Femur (tissue), 1 donor: Measurements from ENCODE around the gene PGC.
"Not testable (repeated sequence)": the region's sequence is repeated elsewhere in the genome, so short reads cannot be mapped to it uniquely, and the experiment has no call there.

Experiments
- DNase-seq: peaks from one replicate; pipeline ENCODE4 v3.0.0-alpha.2; 2017

Gene PGC

DNA sequence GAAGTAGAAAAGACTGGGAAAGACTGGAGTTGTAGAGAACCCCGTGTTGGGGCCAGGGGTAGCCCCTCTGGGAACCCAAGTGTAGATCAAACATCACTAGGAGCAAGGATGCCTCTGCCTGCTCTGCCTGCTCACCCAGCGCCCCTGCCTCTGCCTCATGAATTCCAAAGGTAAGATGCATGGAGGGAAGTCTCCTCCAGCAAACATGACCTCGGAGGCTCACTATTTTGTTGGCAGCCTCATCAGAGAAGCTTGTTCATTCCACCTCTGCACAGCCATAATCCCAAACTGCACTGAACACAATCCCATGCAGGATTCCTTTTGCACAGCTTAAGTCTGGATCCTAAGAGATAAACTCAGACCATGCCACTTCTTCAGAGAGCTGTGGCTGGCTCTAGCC is 27.6 kb upstream of the PGC start:
- DNase-seq = no peak

DNA sequence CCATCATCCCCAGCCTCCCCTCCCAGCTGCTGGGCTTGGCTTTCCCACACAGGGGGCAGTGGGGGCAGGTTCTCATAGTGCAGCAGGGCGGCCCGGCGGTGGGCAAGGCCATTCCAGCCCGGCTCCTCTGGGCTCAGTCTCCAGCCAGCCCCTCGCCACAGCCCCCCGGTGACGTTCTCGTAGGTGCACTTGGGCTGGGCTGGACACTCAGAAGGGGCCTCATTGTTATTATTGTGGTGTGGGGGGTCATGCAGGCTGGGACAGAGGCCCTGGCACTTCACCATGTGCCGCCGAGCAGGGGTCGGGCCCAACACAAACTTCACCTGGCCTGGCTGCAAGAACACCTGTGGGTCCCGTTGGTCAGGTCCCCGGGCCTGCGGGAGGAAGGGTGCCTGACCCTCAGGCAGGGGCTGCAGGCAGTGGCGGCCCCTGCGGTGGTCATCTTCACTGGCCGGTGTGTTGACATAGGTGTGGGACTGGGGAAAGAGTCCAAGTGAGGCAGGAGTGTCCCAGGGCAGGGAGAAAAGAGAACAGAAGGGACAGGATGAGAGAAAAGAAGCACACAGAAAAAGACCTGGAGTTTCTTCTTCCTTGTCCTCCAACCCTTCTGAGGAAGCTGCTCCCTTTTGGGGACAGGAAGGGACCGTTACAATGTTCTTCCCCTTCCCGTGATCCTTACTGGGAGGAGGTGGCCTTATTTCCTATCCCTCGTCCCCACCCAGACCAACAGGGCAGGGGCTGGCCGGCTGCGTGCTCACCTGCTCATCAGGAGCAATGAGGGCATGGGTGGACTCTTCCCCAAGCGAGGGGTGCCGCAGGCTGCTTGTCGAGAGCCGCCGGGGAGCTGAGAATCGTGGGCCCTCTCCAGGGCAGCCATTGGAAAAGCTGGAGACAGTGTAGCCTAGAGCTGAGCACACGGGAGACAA is 24.1 kb upstream of the PGC start:
- no peak for DNase-seq

DNA sequence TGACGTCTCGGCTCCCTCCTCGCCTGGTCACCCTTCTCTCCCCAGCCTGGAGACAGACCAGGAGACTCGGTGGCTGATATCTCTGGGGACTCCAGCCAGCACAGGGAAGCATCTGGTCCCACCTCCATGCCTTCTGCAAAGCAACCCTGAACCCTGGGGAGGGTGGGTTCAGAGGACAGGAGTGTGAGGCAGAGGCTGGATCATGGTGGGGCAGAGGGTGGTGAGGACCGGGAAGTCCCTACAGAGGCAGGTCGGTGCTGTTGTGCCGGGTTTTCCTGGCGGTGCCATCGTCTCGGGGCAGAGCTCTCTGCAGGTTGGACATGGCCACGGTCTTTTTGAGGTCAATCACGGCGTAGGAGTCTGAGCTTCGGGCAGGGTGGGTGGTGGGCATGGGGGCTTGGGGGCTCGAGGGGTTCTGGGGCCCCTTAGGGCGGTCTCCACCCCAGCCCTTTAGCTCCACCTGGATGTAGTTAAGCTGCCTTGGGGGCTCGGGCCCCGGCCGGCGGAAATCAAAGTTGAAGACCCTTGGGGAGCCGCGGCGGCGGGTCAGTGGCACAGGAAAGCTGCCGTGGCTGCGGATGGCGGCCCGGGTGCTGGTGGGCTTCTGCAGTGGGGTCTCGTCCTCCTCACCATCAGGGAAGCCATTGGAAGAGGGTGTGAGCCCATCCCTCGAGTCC is 23.3 kb upstream of the PGC start:
- DNase-seq = no peak

DNA sequence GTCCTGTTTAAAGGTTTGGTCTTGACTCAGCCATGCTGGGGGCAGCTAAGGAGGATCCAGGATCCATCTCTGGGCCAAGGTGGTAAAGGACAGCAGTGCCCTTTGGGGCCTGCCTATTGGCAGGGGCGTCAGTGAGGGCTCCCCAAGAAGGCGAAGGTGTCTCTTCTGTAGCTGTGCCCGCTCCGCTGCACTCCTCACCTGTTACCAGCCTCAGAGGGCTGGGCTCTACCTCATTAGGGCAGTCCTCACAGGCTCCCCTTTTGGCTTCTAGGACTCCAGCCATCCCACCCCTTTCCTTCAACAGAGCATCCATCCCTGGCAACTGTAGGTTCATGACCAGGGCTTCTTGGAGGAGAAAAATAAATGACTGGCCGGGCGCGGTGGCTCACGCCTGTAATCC is 22.2 kb upstream of the PGC start:
- no peak for DNase-seq

DNA sequence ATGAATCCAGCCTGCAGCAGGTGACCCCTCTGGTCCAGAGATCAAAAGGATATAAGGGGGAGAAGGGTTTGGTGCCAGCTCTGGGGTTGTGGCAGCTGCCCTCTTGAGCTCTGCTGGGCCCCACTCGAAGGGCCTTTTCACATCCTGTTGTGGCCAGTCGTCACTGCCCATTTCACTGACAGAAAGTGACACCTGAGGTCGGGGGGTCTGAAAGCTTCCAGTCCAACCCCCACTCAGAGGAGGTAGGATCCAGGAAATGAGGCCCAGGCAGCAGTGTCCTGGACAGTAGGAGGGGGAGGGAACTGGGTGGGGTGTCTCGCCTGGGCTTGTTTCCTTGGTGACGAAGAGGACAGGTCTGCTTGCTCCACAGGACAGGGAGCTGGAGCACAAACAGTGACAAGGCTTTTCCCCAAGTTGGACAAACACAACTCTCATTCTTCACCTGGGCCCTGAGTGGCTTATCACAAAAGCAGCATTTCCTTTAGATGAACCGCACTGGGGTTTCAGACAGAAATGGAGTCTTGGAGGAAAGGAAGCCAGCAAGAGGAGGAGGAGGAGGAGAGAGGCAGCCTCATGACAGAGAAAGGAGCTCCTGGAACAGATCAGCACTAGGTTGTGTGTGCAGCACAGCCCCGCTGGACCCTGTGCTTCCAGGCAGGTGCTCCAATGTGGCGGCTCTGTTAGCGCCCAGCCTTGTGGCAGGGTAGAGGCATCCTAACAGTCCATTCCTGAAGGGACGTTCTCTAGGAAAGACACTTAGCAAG is 21.5 kb upstream of the PGC start:
- DNase-seq = no peak

DNA sequence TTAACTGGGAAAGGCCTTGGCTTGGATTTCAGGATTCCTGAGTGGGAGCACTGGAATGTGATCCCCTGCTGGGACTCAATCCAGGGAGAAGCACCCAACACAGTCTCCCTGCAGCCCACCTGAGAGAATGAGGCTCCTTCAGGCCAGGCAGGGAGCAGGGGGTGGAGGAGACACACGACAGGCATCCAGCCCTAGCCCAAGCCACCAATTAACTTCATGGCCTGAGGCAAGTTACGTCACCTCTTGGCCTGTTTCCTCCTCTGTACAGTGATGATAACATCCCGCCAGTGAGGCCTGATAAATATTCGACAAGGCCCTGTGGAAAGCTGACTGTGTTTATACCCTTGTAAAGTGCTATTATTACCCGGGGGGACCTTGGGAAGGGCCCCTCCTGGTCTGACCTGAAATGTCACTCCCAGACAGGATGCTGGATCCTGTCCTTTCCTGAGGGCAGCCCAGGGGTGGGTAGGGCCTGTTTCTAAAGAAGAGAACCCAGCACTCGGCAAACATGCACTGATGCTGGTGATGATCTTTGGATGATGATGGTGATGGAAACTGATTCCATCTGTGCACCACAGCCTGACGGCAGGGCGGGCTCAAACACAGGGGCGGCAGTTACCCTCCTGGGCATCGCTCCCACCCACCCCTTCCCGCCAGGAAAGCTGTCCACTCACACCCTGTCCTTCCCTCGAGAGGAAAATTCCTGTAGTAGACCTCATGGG is 20.1 kb upstream of the PGC start:
- DNase-seq = peak; percentile 62

DNA sequence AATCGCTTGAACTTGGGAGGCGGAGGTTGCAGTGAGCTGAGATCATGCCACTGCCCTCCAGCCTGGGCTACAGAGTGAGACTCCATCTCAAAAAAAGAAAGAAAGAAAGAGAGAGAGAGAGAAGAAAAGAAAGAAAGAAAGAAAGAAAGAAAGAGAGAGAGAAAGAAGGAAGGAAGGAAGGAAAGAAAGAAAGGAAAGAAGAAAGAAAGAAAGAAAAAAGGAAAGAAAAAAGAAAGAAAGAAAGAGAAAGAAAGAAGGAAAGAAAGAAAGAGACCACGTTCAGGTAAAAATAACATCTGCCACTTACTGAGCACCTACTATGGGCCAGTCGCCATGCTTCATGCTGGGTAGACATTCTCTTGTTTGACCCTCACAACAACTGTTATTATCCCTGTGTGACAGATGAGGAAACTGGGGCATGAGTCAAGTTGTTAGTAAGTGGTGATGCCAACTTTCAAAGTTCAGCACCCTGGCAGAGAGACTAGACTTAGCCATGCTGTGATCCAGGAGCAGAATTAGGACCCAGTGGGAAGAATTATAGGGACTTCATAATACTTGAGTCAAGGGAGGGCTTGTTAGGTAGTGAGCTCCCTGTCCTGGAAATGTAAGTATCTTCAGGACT is 19.0 kb upstream of the PGC start:
- not testable (repeated sequence) for DNase-seq

DNA sequence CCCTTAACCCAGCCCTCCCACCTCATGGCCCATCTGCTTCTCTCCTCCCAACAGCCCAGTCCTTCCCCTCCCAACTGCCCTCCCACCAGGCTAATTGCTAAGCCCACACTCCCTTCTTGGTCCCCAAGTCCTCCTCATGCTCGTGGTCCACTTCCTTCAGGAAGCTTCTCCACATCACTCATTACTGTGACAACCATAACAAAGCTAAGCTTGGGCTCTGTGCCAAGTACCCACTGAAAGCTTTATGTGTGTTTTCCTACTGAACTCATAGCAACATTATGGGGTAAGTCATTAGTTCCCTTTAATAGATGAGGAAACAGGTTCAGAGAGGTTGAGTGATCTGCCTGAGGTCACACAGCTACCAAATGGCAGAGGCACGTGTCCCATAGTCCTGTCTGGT is 16.3 kb upstream of the PGC start:
- DNase-seq = no peak

DNA sequence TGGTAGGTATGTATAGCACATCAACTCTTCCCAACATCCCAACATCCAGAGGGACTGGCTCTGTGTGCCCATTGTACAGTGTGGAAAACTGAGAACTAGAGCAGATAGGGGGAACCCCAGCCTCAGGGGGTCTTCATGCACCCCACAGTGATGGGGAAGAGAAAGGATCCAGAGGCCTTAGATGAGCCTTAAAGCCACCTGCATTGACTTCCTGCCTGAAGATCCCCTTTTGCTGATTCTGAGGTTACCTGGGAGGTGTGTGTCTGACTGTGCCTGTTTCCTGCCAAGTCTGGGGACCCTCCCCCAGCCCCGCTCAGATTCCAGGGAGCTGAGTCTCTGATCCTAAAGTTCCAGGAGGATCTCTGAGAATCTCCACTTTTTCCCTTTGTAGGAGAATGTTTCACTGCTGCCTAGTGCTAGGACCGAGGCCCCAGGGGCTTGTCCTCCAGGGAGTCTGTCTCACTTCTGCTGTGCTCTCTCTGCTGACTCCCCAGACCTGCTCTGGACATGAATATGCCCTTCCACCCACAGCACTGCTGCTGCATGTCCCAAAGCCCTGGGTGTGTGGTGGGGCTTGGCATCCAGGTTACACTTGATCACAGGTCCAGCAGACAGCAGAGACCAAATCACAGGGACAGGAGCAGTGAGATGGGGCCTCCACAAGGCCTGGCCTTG is 12.8 kb upstream of the PGC start:
- no peak for DNase-seq

DNA sequence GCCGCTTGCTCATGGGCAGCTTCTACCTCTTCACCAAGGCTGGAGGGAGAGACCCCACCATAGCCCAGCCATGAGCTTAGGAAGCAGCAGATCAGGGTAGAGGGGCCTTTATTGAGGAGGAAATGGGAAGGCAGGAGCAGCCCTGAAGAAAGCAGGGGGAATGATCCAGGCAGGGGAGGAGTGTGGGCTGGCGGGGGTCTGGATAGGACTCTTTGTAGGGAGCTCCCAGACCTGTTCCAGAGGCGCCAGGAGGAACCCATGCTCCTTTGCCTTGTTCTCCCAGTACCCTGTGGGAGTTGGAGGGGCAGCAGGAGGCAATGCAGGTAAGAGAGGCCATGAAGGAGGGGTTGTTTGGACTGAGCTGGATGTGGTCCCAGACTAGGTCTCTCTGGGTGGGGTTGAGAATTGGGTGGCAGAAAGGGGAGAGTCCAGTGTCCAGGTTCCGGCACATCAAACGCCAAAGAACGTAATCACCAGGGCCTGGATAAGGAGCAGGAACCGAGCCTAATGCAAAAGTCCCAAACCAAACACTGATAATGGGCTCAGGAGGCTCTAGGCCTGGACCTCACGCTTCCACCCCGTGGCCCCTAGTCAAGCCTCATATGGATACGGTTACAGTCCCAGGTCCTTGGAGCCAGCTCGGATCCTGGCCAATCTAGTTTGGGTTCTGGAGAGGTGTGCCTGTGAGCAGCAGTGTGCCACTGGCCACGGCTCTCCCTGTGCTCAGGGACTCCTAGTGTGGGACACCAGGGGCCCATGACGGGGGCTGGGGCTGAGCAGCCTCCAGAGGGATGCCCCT is 12.1 kb upstream of the PGC start:
- no peak for DNase-seq

DNA sequence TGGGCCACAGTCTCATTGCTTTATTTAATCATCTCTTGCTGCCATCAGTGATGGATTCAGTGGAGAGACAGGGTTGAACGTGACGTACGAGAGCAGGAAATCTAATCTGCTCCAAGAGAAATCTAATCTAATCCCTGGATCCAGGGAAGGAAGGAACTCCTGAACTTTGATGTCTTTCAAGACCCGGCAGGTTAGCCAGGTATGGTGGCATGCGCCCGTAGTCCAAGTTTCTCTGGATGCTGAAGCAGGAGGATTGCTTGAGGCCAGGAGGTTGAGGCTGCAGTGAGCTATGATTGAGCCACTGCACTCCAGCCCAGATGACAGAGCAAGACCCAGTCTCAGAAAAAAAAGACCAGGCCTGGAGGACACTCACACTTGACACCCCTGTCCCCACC is 11.4 kb upstream of the PGC start:
- DNase-seq = no peak

DNA sequence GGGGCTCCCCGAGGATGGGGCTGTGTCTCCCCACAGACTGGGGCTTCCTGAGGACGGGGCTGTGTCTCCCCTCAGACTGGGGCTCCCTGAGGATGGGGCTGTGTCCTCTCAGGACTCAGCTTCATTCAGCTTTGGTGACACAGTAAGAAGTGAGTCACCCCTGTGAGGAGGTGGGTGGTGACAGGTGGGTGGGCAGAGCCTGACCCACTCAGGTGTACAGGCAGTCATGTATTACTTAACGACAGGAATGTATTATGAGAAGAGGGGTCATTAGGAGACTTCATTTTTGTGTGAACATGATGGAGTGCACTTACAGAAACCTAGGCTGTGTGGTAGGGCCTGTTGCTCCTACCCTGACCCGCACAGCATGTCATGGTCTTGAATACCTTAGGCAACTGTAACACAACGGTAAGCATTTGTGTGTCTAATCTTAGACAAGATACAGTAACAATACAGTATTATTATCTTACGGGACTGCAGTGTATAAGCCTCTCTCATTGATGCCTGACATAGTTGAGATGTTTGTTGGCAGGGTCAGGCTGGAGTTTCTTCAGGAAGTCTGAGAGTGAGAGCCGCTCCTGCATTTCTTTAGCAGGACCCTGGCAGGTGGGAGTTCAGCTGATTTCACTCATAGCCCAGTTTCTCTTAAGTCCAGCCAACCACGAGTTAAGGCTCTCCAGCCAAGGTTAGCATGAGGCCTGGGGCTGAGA is 10.9 kb upstream of the PGC start:
- DNase-seq = no peak

DNA sequence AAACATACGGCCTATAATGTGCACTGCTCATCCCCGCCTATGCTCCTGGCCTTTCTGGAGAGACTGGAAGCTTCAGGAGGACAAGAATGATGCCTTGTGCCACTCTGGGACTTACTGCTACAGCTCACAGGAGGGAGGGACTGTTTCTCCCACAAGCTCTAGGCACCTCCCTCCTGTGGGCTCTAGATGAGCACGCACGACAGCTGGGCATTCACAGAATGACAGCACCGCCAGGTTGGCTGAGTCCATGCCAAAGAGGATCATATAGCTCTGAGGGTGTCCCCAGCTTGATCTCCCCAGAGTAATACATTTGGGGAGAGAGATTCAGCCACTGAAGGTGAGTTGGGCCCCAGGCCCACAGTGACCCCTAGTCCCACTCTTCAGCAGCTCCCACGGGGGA is 10.1 kb upstream of the PGC start:
- DNase-seq = peak; percentile 40

DNA sequence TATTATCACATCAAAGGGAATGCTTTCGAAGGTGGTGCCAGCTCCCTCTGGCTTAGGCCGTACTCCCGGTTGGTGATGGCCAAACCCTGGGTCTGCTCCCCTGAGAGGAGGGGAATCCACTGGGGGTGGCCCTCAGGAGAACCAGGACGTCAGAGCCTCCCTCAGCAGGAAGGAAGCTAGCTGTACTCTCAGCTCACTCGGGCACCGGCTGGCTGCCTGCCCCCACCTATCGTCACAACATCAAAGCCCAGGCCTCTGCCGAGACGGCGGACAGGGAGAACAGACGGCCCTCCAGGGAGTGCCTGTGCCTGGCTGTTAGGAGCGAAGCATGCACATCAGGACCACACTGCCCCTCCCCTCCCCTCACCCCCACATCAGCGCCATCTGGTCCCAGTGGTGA is 9.2 kb upstream of the PGC start:
- no peak for DNase-seq

DNA sequence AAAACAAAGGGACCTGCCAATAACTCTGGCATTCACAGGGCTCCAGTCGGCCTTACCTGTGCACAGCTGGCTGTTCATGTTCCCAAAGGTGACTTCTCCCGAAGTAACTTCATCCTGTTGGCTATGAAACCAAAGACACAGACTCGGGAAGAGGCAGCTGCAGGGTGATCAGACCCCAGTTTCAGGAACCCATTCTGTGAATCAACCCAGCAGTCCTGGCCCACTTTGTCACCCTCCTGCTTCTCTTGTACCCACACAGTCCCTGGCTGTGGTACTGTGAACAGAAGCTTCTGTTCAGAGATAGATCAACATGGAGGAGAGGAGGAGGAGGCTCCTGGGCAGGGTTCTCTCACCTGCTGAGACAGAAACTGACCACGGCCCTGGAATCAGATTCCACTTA is 8.7 kb upstream of the PGC start:
- no peak for DNase-seq

DNA sequence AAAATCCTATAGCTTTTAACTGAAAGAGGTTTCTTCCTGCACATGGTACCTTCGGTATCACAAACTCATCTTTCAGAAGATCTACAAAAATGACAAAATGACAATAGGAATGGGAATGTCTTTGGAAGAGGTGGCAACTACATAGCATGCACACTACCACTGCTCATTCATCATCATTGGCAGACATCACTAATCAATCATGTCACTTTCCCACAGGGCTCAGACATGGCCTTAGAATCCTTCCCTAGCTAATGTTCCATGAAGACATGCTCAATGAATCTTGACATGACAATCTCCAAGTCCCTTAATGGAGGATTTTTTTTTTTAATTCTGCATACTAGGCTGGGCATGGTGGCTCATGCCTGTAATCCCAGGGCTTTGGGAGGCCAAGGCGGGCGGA is 3.2 kb upstream of the PGC start:
- no peak for DNase-seq

DNA sequence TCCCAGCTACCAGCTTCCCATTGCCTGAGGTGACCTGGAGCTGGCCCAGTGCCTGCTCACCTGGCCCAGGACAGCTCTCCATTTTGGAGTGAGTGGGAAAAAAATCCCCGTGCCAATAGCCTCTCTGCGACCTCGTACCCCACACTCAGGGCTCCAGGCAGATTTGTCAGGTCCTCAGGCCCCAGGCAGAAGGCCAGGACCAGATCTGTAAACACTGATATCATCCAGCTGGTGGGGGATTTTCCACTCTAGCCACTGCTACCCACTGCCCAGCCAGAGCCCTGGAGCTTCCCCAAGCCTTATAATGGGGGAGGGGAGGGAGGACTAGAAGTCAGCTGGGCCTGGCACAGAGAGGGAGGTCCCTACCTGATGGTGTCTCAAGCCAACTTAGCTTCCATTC is 1.3 kb upstream of the PGC start:
- DNase-seq = no peak

DNA sequence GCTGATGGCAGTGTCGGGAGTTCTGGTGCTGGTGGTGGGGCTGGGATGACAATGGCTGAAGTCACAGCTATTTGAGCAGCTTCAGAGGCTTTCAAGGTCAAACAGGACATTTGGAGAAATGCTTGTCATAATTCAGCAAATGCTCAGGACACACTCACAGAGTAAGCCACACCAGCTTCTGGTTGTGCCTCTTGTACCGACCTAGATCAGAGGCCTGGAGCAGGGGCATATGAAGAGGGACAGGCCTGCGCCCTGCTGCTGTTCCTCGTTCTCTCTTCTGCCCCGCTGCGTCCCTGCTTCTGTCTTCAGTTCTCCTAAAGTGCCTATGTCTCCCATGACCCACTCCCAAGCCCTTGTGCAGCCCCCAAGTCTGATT is 893 bp upstream of the PGC start:
- DNase-seq = no peak

DNA sequence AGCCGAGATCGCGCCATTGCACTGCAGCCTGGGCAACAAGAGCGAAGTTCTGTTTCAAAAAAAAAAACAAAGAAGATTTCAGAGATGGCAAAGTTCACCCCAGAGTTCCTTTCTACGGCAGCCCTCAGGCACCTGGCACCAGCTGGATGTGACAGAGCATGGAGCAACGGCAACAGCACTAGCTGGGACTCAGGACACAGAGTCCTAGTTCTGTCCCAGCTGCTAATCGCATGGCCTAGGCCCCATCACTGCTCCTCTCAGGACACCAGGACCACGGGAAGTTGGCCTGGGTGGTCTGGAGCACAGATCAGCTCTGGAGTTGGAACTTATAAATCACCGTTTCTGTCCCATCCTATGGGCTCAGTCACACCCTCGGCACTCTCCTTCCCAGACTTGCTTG is 1.1 kb downstream of the PGC start:
- no peak for DNase-seq

DNA sequence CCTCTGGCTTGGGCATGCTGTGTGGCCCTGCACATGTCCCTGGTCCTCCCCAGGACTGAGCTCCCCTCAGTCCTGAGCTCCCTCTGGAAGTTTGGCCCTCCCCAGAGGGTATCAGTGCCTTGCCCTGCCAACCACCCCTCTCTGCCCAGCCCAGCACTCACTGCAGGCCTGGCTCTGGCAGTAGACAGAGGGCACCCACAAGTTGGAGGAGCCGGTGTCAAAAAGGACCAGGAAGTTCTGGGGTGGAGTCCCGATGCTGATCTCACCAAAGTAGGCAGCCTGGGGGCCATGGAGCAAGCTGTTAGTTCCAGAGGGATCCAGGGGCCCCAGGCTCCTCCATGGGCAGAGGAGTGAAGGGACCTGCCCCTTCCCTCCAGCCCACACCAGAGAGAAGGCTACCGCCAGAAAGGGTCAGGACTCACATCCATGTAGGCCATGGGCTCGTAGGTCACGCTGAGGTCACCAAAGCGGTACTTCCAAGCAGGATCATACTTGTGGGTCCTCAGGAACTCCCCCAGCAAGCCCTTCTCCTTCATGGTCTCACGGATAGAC is 2.9 kb downstream of the PGC start:
- DNase-seq = no peak
